Gastroesophageal sphincter (tissue), 4 donors: ENCODE results near the gene TENT5A. TPM values are rescaled to one million over a fixed set of nuclear protein-coding genes. Genes with fewer than 3 reads are reported as not detected.
"Not testable (repeated sequence)": the region's sequence is repeated elsewhere in the genome, so short reads cannot be mapped to it uniquely, and the experiment has no call there.

Experiments used
- ATAC-seq: fragments of 150-250 bp; one replicate; pipeline ENCODE4 v1.9.1; 2016; ENCODE audit warnings: mild to moderate bottlenecking, moderate library complexity
- H3K27ac ChIP-seq, 4 donors: fragments of 200-600 bp; sonication (generic) in 3 of 4; 1 replicate in 3 of 4; 2 replicates in 1 of 4; pipeline ENCODE4 v1.5.1; 2016 to 2019
- H3K27me3 ChIP-seq: fragments of 200-600 bp; sonication (generic); one replicate; pipeline ENCODE4 v1.5.1; 2019
- H3K36me3 ChIP-seq, 2 donors: fragments of 200-600 bp; sonication (generic); one replicate each; pipeline ENCODE4 v1.5.1; 2019; ENCODE audit warnings: control low read depth in 1 of 2
- H3K4me1 ChIP-seq, 3 donors: fragments of 200-600 bp; sonication (generic); 1 replicate in 2 of 3; 2 replicates in 1 of 3; pipeline ENCODE4 v1.5.1; 2016 to 2019; ENCODE audit warnings: control low read depth in 2 of 3
- H3K4me3 ChIP-seq, 2 donors: fragments of 200-600 bp; sonication (generic); one replicate each; pipeline ENCODE4 v1.5.1; 2019; ENCODE audit warnings: mild to moderate bottlenecking in 1 of 2, moderate library complexity in 1 of 2
- H3K9me3 ChIP-seq, 3 donors: fragments of 200-600 bp; sonication (generic); one replicate each; pipeline ENCODE4 v1.5.1; 2017 to 2019; ENCODE audit warnings: control low read depth in 2 of 3
- CTCF ChIP-seq, 4 experiments: fragments of 200-600 bp in 2 of 4; fragments of 450-650 bp in 2 of 4; sonication (generic) in 1 of 4; IDR thresholded peaks; one replicate each; pipeline ENCODE4 v1.5.1; 2017 to 2019; ENCODE audit warnings: antibody characterized with exemption in 4 of 4, mild to moderate bottlenecking in 2 of 4, moderate library complexity in 2 of 4
- EP300 ChIP-seq: sonication (generic); formaldehyde crosslinking; IDR thresholded peaks from one replicate; pipeline ENCODE4 v1.6.1; 2017; ENCODE audit warnings: antibody characterized with exemption, mild to moderate bottlenecking
- POLR2A ChIP-seq, 2 donors: fragments of 450-650 bp; IDR thresholded peaks; one replicate each; pipeline ENCODE4 v1.6.1; 2017; ENCODE audit warnings: antibody characterized with exemption in 2 of 2, mild to moderate bottlenecking in 2 of 2, moderate library complexity in 1 of 2
- POLR2AphosphoS5 ChIP-seq: sonication (generic); formaldehyde crosslinking; IDR thresholded peaks from one replicate; pipeline ENCODE4 v1.6.1; 2017; ENCODE audit warnings: antibody characterized with exemption
- WGBS, 2 donors: methylation state at CpG; one replicate each; pipeline ENCODE4 v1.1.5; 2018; ENCODE audit warnings: low coverage in 1 of 2; 5-methylcytosine and 5-hydroxymethylcytosine counted together
- total RNA-seq, 4 donors: library from RNA; depleted of rRNA; stranded (reverse); fragments of >200 nt; gene quantifications; one replicate each; pipeline ENCODE4 v1.1.0, GENCODE V29; 2016

TENT5A gene
- total RNA-seq, 4 donors from 2014 or later = 8.4 to 35.8 (median 14.3) TPM

DNA sequence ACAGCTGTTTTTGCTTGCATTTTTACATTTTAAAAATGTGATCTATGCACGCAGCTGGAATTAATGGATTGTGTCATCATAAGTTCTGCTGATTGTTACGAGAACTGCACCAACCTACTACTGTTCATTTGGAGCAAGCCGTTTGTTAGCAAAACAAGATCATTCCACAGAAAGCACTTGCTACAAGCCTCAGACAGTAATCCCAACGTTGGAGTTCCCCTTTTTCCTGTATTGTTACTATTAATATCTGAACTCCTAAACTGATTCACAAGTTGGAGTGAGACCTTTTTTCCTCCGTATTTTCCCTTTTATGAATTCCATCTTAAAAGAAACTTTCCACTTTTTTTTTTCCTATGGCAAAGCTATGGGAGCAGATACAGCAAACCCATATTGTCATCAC lies 3.5 kb downstream of the TENT5A start:
- H3K27me3 ChIP-seq = no peaks in the 10 kb centered on the region
- peaks cover 0 to 7% of the 10 kb centered on the region in 2 donors for H3K36me3 ChIP-seq
- 3 to 11% methylated on average over 4 to 5 of the region's 5 CpGs for WGBS, 2 donors
- H3K4me1 ChIP-seq = peaks cover 4 to 63% (median 6%) of the 10 kb centered on the region in 3 donors
- TF ChIP-seq POLR2A (IDR thresholded peaks at IDR 0.05) (no peak), POLR2AphosphoS5 (no peak), CTCF (IDR thresholded peaks at IDR 0.05) (no peak), EP300 (no peak)
- peak overlapping the region in 2 of 4 donors; percentile 30 to 95 for H3K27ac ChIP-seq
- H3K4me3 ChIP-seq = peak overlapping the region in 1 of 2 donors; percentile 87
- no peak for ATAC-seq
- H3K9me3 ChIP-seq = no peaks in the 10 kb centered on the region

GRCh38 chr6:81747327-81747726 lies 5.2 kb downstream of the TENT5A start:
- Histone ChIP-seq H3K27ac (peak overlapping the region in 1 of 4 donors; percentile 5), H3K9me3 (no peaks in the 10 kb centered on the region), H3K36me3 (peaks cover 0 to 7% of the 10 kb centered on the region in 2 donors), H3K4me3 (no peak overlapping the region), H3K27me3 (no peaks in the 10 kb centered on the region), H3K4me1 (peaks cover 4 to 58% (median 6%) of the 10 kb centered on the region in 3 donors)
- ATAC-seq = no peak
- TF ChIP-seq CTCF (IDR thresholded peaks at IDR 0.05) (no peak), POLR2AphosphoS5 (no peak)
- 82 to 89% methylated on average over 4 of the region's 4 CpGs for WGBS, 2 donors

GRCh38 chr6:81744131-81744530 lies 8.3 kb downstream of the TENT5A start:
- peaks cover 0 to 7% of the 10 kb centered on the region in 2 donors for H3K36me3 ChIP-seq
- H3K4me1 ChIP-seq = peaks cover 0 to 34% (median 4%) of the 10 kb centered on the region in 3 donors
- WGBS, 2 donors = 60 to 64% methylated on average over 2 of the region's 2 CpGs
- H3K9me3 ChIP-seq = no peaks in the 10 kb centered on the region
- H3K4me3 ChIP-seq = no peak overlapping the region
- TF ChIP-seq POLR2AphosphoS5 (no peak), CTCF (IDR thresholded peaks at IDR 0.05) (no peak), EP300 (no peak), POLR2A (IDR thresholded peaks at IDR 0.05) (no peak)
- H3K27ac ChIP-seq = no peak overlapping the region
- ATAC-seq = no peak
- no peaks in the 10 kb centered on the region for H3K27me3 ChIP-seq

- no peaks in the 10 kb centered on the region for H3K27me3 ChIP-seq
- no peak overlapping the region for H3K4me3 ChIP-seq
- 69 to 100% methylated on average over 1 of the region's 1 CpG for WGBS, 2 donors
- no peak for ATAC-seq
- peaks cover 0 to 7% of the 10 kb centered on the region in 2 donors for H3K36me3 ChIP-seq
- no peak overlapping the region for H3K27ac ChIP-seq
- H3K4me1 ChIP-seq = peaks cover 0 to 29% (median 4%) of the 10 kb centered on the region in 3 donors
- H3K9me3 ChIP-seq = no peaks in the 10 kb centered on the region
- no peak for TF ChIP-seq POLR2A (IDR thresholded peaks at IDR 0.05)
- no peak for TF ChIP-seq POLR2AphosphoS5
- TF ChIP-seq CTCF (IDR thresholded peaks at IDR 0.05) = no peak
- no peak for TF ChIP-seq EP300
Measured at GRCh38 chr6:81743649-81744048, 8.8 kb downstream of the TENT5A start.

DNA sequence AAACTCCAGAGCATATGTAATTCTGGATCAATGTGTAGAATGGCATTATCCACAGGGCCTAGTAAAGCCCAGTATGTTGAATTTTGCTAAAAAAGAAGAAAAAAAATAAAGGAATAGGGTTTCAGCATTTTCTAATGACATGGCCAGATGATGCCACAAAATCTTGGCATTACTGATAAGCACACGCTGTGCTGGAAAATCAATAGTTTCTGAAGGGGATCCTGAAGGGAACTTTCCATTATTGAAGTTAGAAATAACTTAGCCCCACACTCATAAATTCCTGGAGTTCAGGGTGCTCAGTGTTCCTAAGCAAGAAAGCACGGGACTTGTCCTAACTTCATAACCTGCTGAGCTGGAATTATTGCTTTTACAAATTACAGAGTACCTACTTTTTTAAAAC lies 10.8 kb downstream of the TENT5A start:
- Histone ChIP-seq H3K9me3 (no peaks in the 10 kb centered on the region), H3K4me1 (peaks cover 0 to 11% (median 0%) of the 10 kb centered on the region in 3 donors), H3K36me3 (peaks cover 0 to 7% of the 10 kb centered on the region in 2 donors), H3K27me3 (no peaks in the 10 kb centered on the region), H3K4me3 (no peak overlapping the region), H3K27ac (no peak overlapping the region)
- TF ChIP-seq CTCF (IDR thresholded peaks at IDR 0.05) = no peak
- no peak for TF ChIP-seq POLR2AphosphoS5
- no peak for TF ChIP-seq POLR2A (IDR thresholded peaks at IDR 0.05)
- 86 to 100% methylated on average over 2 of the region's 2 CpGs for WGBS, 2 donors
- ATAC-seq = no peak

DNA sequence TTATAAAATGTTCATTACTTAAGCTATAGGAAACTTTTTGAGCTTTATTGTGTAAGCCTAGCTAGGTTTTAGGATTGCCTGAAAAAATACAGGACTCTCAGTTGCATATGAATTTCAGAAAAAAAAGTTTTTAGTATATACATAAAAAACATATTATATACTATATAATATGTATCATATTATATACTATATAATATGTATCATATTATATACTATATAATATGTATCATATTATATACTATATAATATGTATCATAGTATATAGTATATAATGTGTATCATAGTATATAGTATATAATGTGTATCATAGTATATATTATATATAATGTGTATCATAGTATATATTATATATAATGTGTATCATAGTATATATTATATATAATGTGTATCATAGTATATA lies 11.9 kb downstream of the TENT5A start:
- not testable (repeated sequence) for H3K9me3 ChIP-seq, H3K4me3 ChIP-seq, H3K27ac ChIP-seq, H3K4me1 ChIP-seq, ATAC-seq, H3K36me3 ChIP-seq, H3K27me3 ChIP-seq
